ENCODE results near the gene TBC1D12. TPM values are rescaled to one million over a fixed set of nuclear protein-coding genes. Genes with fewer than 3 reads are reported as not detected.
A peak's percentile ranks its signal among the peaks of the same experiment; 100 is the strongest.

TBC1D12 gene
- total RNA-seq, 4 donors from 2014 or later: 7.4 to 11.4 (median 7.8) TPM

DNA sequence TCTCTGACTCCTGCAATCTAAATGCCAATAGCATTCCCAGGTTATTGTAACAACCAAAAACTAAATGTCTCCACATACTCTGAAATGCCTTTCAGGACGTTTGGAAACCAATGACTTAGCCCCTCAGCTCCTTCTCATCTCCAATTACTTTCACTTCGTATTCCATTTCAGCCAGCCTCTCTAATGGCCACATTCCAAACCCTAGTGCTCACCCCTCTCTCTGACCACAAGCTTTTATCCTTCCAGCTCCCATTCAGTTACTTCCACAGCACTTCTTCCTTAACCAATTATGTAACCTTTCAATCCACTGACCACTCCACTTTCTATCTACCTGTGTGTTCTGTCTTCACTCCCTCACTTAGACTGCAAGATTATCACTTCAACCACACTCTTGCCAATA, 43.9 kb upstream of the TBC1D12 start:
- Histone ChIP-seq H3K9me3 (no peaks in the 10 kb centered on the region), H3K27ac (no peak overlapping the region), H3K4me1 (peaks cover 16 to 17% of the 10 kb centered on the region in 2 donors), H3K36me3 (peaks cover 0 to 45% of the 10 kb centered on the region in 2 donors), H3K27me3 (no peaks in the 10 kb centered on the region), H3K4me3 (no peak overlapping the region)
- in situ Hi-C loops (cut with MboI; ENCODE audit: low sequenced_read_pairs in 4 of 4) (no loop called here), intact Hi-C loops (cut with DNase I; ENCODE audit: low total_unique reads) (no loop called here)
- TF ChIP-seq, protein P1, sequence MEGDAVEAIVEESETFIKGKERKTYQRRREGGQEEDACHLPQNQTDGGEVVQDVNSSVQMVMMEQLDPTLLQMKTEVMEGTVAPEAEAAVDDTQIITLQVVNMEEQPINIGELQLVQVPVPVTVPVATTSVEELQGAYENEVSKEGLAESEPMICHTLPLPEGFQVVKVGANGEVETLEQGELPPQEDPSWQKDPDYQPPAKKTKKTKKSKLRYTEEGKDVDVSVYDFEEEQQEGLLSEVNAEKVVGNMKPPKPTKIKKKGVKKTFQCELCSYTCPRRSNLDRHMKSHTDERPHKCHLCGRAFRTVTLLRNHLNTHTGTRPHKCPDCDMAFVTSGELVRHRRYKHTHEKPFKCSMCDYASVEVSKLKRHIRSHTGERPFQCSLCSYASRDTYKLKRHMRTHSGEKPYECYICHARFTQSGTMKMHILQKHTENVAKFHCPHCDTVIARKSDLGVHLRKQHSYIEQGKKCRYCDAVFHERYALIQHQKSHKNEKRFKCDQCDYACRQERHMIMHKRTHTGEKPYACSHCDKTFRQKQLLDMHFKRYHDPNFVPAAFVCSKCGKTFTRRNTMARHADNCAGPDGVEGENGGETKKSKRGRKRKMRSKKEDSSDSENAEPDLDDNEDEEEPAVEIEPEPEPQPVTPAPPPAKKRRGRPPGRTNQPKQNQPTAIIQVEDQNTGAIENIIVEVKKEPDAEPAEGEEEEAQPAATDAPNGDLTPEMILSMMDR (IDR thresholded peaks at IDR 0.05 in 4 of 5, conservative IDR thresholded peaks at IDR 0.05 in 1 of 5): no peak
- TF ChIP-seq POLR2A (IDR thresholded peaks at IDR 0.05): no peak
- DNase-seq (no peak), ATAC-seq (no peak)

DNA sequence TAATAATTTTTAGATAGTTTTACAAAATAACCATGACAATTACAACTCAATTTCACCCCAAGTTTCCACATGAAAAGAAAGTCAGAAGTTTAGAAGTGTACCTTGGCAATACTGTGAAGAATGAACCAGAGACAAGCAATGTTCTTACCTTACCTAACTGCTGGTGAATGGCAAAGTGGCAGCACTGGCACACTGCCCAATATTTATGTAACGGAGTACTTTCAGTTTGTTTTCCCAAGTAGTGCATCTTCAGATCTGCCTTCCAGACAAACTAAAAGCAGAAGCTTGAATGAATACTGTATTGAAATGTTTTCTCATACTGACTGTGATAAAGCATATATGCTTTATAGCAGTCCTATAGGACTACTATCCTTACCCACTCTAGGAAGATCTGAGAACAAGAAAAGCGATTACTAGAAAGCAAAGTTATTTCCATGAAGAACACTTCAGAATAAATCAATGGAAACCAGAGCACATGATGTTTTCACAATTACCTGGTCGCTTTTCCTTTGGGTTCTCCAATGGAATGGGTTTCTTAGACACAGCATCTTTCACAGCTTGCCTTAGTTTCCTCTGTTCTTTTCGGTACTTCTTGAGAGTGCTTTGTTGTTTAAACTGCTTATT, 41.1 kb upstream of the TBC1D12 start:
- peak in 1 of 2 donors; percentile 42 for ATAC-seq
- peak overlapping the region; percentile 60 to 88 (median 78) for H3K4me3 ChIP-seq

DNA sequence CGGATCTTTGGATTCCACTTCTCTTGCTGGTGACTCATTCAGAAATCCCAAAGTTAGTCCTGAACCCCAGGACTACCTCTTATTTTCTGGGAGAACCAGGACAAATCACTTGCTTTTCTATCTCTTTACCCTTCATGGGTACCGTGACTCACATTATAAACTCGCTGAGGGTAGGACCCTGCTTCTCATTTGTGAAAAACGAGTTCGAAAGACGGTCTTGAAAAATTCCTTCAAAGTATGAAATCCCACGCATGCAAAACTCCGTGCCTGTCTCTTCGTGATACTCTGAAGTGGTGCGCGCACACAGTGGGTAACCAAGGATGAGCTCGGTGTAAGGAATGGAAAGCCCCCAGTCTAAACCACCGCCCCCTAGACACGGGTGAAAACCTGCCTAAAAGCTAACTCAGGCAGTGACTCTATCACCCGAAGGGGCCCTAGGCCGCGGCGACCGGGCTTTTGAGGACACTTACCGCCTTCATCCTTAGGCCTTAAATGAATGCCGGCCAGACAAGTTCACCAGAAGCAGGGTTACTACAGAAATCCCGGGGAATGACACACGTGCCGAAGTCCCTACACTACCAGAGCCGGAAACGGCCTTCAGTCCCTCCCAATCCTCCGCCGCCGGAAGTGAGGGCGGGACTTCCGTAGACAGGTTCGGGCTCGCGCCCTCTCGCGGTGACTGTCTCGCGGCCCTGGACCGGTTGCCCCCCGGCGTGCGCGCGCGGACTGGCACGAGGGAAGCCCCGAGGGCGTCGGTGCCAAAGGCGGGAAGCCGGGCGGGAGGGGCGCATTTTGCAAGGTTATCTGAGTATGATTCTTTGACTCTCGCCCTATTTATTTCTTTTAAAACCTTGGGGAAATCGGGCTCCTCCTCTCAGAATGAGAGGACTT, 39.7 kb upstream of the TBC1D12 start, which contains the start of gene NOC3L:
Gene NOC3L (minus strand): TSS at position 580 of the 891 bp plus-strand sequence. CDS start 101 bp downstream, at position 479.
- intact Hi-C loops (cut with DNase I; ENCODE audit: low total_unique reads): loop anchor here (1.0 to 5.0 kb wide), 3 partner anchors 40 to 660 kb away; partner anchors contain the start of genes FRA10AC1 and TBC1D12

More for the DNA sequence above, 41.1 kb upstream of the TBC1D12 start:
- H3K36me3 ChIP-seq: peaks cover 0 to 26% of the 10 kb centered on the region in 2 donors
- H3K4me1 ChIP-seq: peaks cover 16 to 17% of the 10 kb centered on the region in 2 donors
- no peaks in the 10 kb centered on the region for H3K9me3 ChIP-seq
- peak in 1 of 2 donors; percentile 41 for DNase-seq
- TF ChIP-seq POLR2A (IDR thresholded peaks at IDR 0.05): no peak
- TF ChIP-seq, protein P1 (IDR thresholded peaks at IDR 0.05 in 4 of 5, conservative IDR thresholded peaks at IDR 0.05 in 1 of 5): no peak
- in situ Hi-C loops (cut with MboI; ENCODE audit: low sequenced_read_pairs in 4 of 4): loop anchor here in 1 of 4 donors (10.0 kb wide), 1 partner anchor 84 kb away; no protein-coding TSS in a partner anchor
- H3K27me3 ChIP-seq: no peaks in the 10 kb centered on the region
- intact Hi-C loops (cut with DNase I; ENCODE audit: low total_unique reads): loop anchor here (5.0 kb wide), 1 partner anchor 659 kb away; the partner anchor contains the start of gene FRA10AC1
- peak overlapping the region in 1 of 4 donors; percentile 21 for H3K27ac ChIP-seq

DNA sequence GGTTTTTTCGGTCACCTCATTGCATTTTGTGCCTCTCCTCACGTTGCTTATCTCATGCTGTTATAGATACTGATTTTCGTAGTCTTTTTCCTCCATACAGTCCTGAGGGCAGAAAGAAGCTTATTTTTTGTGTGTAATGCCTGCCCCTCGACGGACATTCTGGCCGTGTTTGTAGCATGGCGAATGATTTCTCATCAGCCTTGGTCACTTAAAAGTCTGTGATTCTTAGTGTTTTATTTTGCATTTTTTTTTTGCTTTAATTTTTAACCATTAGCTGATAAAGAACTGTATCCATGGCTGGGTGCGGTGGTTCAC, 39.1 kb upstream of the TBC1D12 start:
- no peaks in the 10 kb centered on the region for H3K9me3 ChIP-seq
- peak overlapping the region; percentile 60 to 88 (median 78) for H3K4me3 ChIP-seq
- peaks cover 16 to 17% of the 10 kb centered on the region in 2 donors for H3K4me1 ChIP-seq
- in situ Hi-C loops (cut with MboI; ENCODE audit: low sequenced_read_pairs in 4 of 4): loop anchor here in 1 of 4 donors (10.0 kb wide), 1 partner anchor 82 kb away; no protein-coding TSS in a partner anchor
- TF ChIP-seq POLR2A (IDR thresholded peaks at IDR 0.05): no peak
- TF ChIP-seq, protein P1 (IDR thresholded peaks at IDR 0.05 in 4 of 5, conservative IDR thresholded peaks at IDR 0.05 in 1 of 5): no peak
- DNase-seq (no peak), ATAC-seq (peak in 1 of 2 donors; percentile 42)
- peaks cover 0 to 7% of the 10 kb centered on the region in 2 donors for H3K36me3 ChIP-seq
- intact Hi-C loops (cut with DNase I; ENCODE audit: low total_unique reads): loop anchor here (5.0 kb wide), 1 partner anchor 661 kb away; the partner anchor contains the start of gene FRA10AC1
- H3K27me3 ChIP-seq: no peaks in the 10 kb centered on the region
- H3K27ac ChIP-seq: peak overlapping the region; percentile 72 to 85 (median 78)

More for the DNA sequence above, 39.7 kb upstream of the TBC1D12 start, which contains the start of gene NOC3L:
- H3K27me3 ChIP-seq: no peaks in the 10 kb centered on the region
- H3K9me3 ChIP-seq: no peaks in the 10 kb centered on the region
- H3K27ac ChIP-seq: peak within 1 kb of the TSS; percentile 72 to 85 (median 78)
- in situ Hi-C loops (cut with MboI; ENCODE audit: low sequenced_read_pairs in 4 of 4): loop anchor here in 1 of 4 donors (10.0 kb wide), 1 partner anchor 82 kb away; no protein-coding TSS in a partner anchor
- ATAC-seq: peak; percentile 98 to 99
- TF ChIP-seq, protein P1 (IDR thresholded peaks at IDR 0.05 in 4 of 5, conservative IDR thresholded peaks at IDR 0.05 in 1 of 5): peak; percentile 60 to 87 (median 82)
- TF ChIP-seq POLR2A (IDR thresholded peaks at IDR 0.05): no peak
- peak within 1 kb of the TSS; percentile 60 to 88 (median 78) for H3K4me3 ChIP-seq
- DNase-seq: peak; percentile 86 to 92
- H3K36me3 ChIP-seq: peaks cover 0 to 13% of the 10 kb centered on the region in 2 donors
- H3K4me1 ChIP-seq: peaks cover 16 to 17% of the 10 kb centered on the region in 2 donors

Data from gastrocnemius medialis (tissue), 4 donors.